GM18499 (cell line): ENCODE data around the gene FRK.
"Not testable (repeated sequence)": the region's sequence is repeated elsewhere in the genome, so short reads cannot be mapped to it uniquely, and the experiment has no call there.

Experiments used
- ATAC-seq: cut with Tn5 transposase; IDR thresholded peaks from one replicate; pipeline ENCODE4 v1.9.1; 2021; ENCODE audit warnings: moderate number of reproducible peaks; ENCODE audit not compliant: insufficient read depth, unreplicated experiment

The FRK gene

GRCh38 chr6:116078522-116078921 lies 17.8 kb upstream of the FRK start:
- ATAC-seq = no peak

DNA sequence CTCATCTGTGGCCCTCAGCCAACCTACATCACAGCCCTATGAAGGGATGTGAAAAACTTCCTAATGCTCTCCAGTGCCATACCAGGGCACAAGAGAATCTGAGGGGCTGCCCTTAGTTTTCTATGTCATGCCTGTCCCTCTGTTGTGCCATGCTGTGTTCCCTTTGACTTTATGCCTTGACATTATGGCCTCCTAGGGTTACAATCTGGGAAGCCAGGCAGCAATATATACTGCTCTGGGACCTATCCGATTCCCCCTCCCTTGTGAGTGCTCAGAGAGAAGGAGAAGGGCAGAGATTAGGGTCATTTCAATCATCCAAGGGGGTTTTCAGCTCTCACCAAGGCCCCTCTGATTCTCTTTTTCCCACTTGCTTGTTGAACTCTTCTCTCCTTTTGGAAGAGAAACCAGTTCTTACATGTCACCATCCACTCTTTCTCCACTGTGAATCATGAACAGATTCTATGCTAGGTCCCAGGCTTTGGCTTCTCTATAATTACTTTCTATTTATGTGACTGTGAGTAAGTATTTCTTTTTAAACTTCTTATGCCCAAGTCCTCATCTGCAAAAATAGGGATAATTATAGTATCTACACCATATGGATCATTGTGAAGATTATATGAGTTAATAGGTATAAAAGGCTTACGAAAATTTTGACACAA lies 14.2 kb upstream of the FRK start:
- no peak for ATAC-seq

- no peak for ATAC-seq
Observed at GRCh38 chr6:116073765-116074440, 13.2 kb upstream of the FRK start.

- no peak for ATAC-seq
Observed at GRCh38 chr6:116072368-116072767, 11.7 kb upstream of the FRK start.

DNA sequence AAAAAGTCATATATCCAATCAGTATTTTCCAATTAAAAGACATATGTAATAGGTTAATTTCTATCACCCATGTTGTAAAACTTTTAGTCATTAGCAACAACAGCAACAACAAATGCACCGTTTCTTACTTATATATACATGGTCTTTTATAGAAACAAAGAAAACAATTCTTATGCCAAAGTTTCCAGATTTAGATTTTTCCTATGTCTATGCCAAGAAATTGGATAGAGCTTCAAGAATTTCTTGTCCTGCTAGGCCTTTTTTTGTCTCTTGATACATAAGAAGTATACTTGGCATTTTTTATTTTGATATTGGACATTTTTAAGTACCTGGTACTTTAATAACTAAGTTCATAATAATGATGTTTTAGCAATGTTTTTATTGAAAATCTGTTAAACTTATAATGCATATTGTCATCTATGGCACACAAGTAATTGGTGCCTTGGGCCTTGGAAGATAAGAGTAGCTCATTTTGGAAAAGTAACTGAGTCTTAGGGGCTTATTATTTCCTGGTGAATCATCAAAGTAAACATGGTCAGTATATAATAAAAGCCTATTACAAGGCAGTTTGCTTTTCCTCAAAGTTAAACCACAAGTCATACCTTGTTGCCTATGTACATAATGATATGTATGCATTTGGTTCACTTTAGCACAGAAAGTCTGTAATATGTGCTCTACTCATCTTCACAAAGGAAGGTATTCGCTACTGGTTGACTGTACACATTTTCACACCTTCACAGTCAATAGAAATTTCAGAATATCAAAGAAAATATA lies 10.1 kb upstream of the FRK start:
- no peak for ATAC-seq

GRCh38 chr6:116070101-116070500 lies 9.4 kb upstream of the FRK start:
- no peak for ATAC-seq

DNA sequence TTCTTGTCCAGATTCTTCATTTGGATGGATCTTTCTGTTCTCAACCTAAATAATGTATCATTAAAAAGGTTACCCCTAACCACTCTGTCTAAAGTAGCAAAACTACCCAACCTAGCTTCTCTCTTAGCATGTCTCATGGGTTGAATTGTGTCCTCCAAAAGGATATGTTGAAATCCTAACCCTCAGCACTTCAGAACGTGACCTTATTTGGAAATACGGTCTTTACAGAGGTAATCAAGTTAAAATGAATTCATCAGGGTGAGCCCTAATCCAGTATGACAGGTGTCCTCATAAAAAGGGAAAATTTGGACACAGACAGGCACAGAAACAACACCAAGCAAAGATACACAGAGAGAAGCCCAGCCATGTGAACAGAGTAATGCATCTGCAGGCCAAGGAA lies 6.1 kb upstream of the FRK start:
- ATAC-seq = no peak

DNA sequence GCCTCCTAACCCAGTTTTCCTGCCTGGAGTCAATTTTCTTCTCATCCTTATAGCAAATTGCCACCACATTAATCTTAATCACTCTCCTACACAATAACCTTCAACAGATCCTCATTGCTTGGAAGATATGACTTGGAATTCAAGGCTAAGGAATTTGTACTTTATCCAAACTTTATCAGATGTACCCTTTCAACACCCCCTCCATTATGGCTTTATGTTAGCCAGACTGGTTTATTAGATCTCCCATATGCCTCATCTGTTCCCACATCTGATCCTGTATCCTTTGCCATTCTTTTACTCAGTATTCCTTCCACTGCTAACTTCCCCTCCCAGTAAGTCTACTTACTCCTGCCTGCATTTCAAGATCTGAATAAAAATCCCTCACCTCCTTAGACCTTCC lies 4.0 kb upstream of the FRK start:
- ATAC-seq = no peak

DNA sequence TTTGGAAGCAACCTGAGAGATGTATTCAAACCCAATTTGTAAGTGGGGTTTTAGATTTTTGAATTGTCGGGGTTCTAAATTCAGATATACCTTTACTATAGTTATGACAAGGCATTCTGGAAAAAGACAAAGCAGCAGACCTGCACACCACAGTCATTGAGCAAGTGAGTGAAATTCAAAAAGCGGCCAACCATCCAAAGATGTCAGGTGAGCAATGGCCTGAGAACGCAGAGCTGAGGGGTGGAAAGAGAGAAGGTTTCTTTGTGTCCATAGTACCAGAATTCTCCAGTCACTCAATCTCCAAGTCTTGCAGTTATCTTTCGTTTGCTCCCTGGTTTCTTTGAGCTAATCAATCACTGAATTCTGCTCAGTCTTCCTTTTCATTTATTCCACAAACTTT lies 1.8 kb upstream of the FRK start:
- ATAC-seq = no peak

- ATAC-seq = peak; percentile 85
Observed at GRCh38 chr6:116059713-116060571, 749 bp downstream of the FRK start.

GRCh38 chr6:116057766-116058165 lies 2.9 kb downstream of the FRK start:
- ATAC-seq = no peak

- ATAC-seq = no peak
Observed at GRCh38 chr6:116055513-116055912, 5.2 kb downstream of the FRK start.

- ATAC-seq = no peak
Observed at GRCh38 chr6:116051244-116051643, 9.4 kb downstream of the FRK start.

- ATAC-seq = no peak
Observed at GRCh38 chr6:116050737-116051136, 10.0 kb downstream of the FRK start.

GRCh38 chr6:116049321-116049720 lies 11.4 kb downstream of the FRK start:
- ATAC-seq = no peak

DNA sequence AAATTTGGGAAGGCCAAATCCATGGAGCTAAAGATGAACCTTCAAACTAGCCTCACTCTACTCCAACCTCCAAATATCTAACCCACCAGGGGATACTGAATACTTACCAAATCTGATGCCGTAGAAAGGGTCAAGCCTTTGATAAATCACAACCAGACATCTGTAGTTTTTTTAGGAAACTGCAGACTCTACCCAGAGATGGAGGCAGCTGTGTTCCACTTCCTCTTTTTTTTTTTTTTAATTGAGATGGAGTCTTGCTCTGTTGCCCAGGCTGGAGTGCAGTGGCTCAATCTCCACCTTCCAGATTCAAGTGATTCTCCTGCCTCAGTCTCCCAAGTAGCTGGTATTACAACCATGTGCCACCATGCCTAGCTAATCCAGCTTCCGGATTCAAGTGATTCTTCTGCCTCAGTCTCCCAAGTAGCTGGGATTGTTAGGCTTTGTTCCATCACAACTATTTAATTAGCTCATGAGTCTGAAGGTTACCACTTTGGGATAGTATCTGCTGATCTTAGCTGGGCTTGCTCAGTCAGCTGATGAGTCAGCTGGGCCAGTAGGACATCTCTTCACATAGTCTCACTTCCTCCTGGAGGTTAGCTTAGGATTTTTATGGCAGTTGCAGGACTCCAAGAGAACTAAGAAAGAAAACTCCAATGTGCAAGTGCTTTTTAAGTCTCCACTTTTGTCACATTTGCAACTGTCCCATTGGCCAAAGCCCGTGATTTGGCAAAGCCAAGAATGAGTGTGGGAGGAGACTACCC lies 13.3 kb downstream of the FRK start:
- peak; percentile 73 for ATAC-seq

DNA sequence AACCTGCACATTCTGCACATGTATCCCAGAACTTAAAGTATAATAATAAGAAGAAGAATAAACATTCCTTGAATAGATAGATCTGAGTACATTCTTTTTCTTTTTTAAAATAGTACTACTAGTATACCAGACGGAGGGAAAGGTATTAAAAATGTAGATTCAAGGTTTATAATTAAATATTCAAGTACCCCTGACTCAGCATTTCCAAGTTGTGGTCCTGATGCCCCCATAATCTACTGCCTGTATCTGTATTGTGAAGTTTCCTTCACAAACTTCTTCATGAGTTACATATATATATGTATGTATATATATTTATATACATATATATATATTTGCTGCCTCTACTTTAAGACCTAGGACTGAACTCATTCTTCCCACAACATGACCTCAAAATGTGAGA lies 14.0 kb downstream of the FRK start:
- ATAC-seq = no peak

GRCh38 chr6:116046272-116046671 lies 14.4 kb downstream of the FRK start:
- not testable (repeated sequence) for ATAC-seq

DNA sequence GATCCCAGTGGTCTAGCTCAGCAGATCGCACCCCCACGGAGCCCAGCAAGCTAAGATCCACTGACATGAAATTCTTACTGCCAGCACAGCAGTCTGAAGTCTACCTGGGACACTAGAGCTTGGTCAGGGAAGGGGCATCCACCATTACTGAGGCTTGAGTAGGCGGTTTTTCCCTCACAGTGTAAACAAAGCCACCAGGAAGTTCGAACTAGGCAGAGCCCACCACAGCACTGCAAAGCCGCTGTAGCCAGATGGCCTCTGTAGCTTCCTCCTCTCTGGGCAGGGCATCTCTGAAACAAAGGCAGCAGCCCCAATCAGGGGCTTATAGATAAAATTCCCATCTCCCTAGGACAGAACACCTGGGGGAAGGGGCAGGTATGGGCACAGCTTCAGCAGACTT lies 18.8 kb downstream of the FRK start:
- ATAC-seq = no peak

DNA sequence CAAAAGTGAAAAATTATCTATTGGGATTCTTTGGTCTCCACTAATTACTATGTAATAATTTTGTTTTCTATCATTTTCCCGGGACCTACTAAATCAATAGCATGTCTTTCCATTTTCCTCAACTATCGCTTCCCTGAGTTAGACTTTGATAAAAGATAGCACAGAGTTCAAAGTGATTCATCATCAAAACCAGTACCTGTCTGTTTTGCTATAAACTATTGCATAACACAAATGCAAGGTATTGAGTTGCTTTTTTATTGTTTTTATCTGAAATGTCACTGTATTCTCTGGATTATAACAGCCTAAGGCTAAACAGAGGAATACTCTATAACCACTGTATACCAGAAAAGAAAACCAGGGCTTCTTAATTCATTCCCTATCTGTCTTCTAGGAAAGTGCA lies 19.7 kb downstream of the FRK start:
- ATAC-seq = no peak
